Natural killer cell (primary cell): Measurements from ENCODE around the gene MAPK1. TPM values are rescaled to one million over a fixed set of nuclear protein-coding genes. Genes with fewer than 3 reads are reported as not detected.
"Not testable (repeated sequence)": the region's sequence is repeated elsewhere in the genome, so short reads cannot be mapped to it uniquely, and the experiment has no call there.

Experiments used
- ATAC-seq, 3 donors: fragments of 150-1000 bp in 2 of 3; fragments of 200-7000 bp in 1 of 3; cut with Tn5 transposase; 1 replicate in 1 of 3; 2 replicates in 2 of 3; pipeline ENCODE4 v1.10.0; 2021; ENCODE audit warnings: mild to moderate bottlenecking in 2 of 3, moderate library complexity in 2 of 3
- DNase-seq, 2 donors: peaks; one replicate each; pipeline versions ENCODE4 v3.0.0 to v3.0.0-alpha.2; 2013 to 2021; ENCODE audit warnings: mixed read lengths in 1 of 2
- H3K27ac ChIP-seq: one replicate; pipeline ENCODE4 v1.5.1; 2013; ENCODE audit warnings: mild to moderate bottlenecking, low read length
- H3K27me3 ChIP-seq: one replicate; pipeline ENCODE4 v1.6.1; 2013; ENCODE audit warnings: low read length; ENCODE audit not compliant: control insufficient read depth, insufficient read depth
- H3K36me3 ChIP-seq: one replicate; pipeline ENCODE4 v1.6.1; 2013; ENCODE audit warnings: low read length; ENCODE audit not compliant: control insufficient read depth, insufficient read depth
- H3K4me1 ChIP-seq: one replicate; pipeline ENCODE4 v1.6.1; 2013; ENCODE audit warnings: low read length; ENCODE audit not compliant: control insufficient read depth, insufficient read depth
- H3K4me3 ChIP-seq: one replicate; pipeline ENCODE4 v1.5.1; 2013; ENCODE audit warnings: low read length
- H3K9me3 ChIP-seq: one replicate; pipeline ENCODE4 v1.6.1; 2013; ENCODE audit warnings: low read length; ENCODE audit not compliant: control insufficient read depth, insufficient read depth
- H3K27ac Mint-ChIP-seq, 2 donors: one replicate each; pipeline ENCODE4 v1.8.0; 2022; ENCODE audit warnings: mild to moderate bottlenecking in 2 of 2, mixed read lengths in 2 of 2, moderate library complexity in 1 of 2
- H3K27me3 Mint-ChIP-seq, 2 donors: one replicate each; pipeline ENCODE4 v1.8.0; 2022; ENCODE audit warnings: low read depth in 2 of 2, mixed read lengths in 2 of 2
- H3K36me3 Mint-ChIP-seq: one replicate; pipeline ENCODE4 v1.8.0; 2022; ENCODE audit warnings: mixed read lengths
- H3K4me1 Mint-ChIP-seq, 2 donors: one replicate each; pipeline ENCODE4 v1.8.0; 2022; ENCODE audit warnings: mixed read lengths in 2 of 2
- H3K4me3 Mint-ChIP-seq: one replicate; pipeline ENCODE4 v1.8.0; 2022; ENCODE audit warnings: mild to moderate bottlenecking, moderate library complexity, mixed read lengths
- H3K9me3 Mint-ChIP-seq, 2 donors: one replicate each; pipeline ENCODE4 v1.8.0; 2022; ENCODE audit warnings: mixed read lengths in 2 of 2
- WGBS: methylation state at CpG from one replicate; pipeline ENCODE4 v1.1.7; 2013; ENCODE audit warnings: missing lambda C conversion rate; ENCODE audit not compliant: insufficient coverage; 5-methylcytosine and 5-hydroxymethylcytosine counted together
- intact Hi-C: fragments of 100-400 bp; cut with micrococcal nuclease; formaldehyde crosslinking; loops from one replicate; pipeline ENCODE4 v1.14.2; 2022
- total RNA-seq, 4 donors: library from RNA; stranded (reverse); fragments of 120-200 nt in 1 of 4; gene quantifications; one replicate each; pipeline versions ENCODE4 v1.2.3 to v1.2.4, GENCODE V29; 2013 to 2022
- TF ChIP-seq, protein P1 (sequence below): fragments of 200-600 bp; IDR thresholded peaks from one replicate; pipeline ENCODE4 v1.8.0; 2022; ENCODE audit warnings: antibody characterized with exemption

Gene MAPK1
- total RNA-seq, 3 donors from 2014 or later (not counting 1 experiment from before 2014, with no cell fraction given) = 189 to 246 (median 214) TPM

DNA sequence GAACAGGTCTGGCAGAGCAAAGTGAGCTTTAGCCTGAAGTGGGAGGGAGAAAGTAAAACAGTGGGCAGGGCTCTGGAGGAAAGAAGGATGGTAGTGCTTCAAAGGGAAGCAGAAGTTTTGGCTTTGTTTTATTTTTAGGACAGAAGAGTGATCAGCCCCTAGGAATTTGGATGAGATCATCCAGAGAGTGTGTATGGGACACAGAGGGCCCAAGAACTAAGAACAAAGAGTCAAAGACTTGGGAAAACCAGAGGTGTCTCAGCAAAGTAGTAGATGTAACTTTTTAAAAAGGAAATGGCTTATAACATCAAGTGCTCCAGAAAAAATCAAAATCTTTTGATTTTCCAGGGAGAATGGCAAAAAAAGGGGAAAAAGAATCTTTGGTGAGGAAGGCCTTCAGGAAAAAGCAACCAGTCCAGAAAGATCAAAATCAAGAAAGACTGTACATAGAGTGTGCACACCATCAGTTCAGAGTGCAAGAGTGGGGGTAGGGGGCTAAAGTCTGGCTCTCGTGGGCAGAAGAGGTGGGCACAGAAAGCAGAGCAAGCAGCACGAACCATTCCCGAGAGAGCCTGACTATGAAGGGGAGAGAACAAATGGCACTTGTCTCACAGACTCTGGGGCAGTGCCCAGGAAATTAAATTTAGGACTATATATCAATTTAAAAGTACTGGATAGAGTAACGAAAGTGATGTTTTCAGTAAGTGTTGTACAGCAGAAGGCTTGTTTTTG lies 30.0 kb downstream of the MAPK1 start:
- no peaks in the 10 kb centered on the region for H3K27me3 ChIP-seq
- H3K4me1 ChIP-seq = peaks cover 41% of the 10 kb centered on the region
- no peak overlapping the region for H3K4me3 ChIP-seq
- H3K9me3 ChIP-seq = no peaks in the 10 kb centered on the region
- no peaks in the 10 kb centered on the region for H3K36me3 ChIP-seq
- intact Hi-C loops = no loop called here
- Mint-ChIP-seq H3K9me3 (no peaks in the 10 kb centered on the region), H3K36me3 (no peaks in the 10 kb centered on the region), H3K4me1 (peaks cover 67 to 72% of the 10 kb centered on the region in 2 donors), H3K27me3 (no peaks in the 10 kb centered on the region), H3K27ac (peak overlapping the region; percentile 32 to 72), H3K4me3 (peak overlapping the region; percentile 5)
- H3K27ac ChIP-seq = no peak overlapping the region
- DNase-seq (no peak), ATAC-seq (no peak)
- 82% methylated on average over 3 of the region's 4 CpGs for WGBS
- TF ChIP-seq, protein P1, sequence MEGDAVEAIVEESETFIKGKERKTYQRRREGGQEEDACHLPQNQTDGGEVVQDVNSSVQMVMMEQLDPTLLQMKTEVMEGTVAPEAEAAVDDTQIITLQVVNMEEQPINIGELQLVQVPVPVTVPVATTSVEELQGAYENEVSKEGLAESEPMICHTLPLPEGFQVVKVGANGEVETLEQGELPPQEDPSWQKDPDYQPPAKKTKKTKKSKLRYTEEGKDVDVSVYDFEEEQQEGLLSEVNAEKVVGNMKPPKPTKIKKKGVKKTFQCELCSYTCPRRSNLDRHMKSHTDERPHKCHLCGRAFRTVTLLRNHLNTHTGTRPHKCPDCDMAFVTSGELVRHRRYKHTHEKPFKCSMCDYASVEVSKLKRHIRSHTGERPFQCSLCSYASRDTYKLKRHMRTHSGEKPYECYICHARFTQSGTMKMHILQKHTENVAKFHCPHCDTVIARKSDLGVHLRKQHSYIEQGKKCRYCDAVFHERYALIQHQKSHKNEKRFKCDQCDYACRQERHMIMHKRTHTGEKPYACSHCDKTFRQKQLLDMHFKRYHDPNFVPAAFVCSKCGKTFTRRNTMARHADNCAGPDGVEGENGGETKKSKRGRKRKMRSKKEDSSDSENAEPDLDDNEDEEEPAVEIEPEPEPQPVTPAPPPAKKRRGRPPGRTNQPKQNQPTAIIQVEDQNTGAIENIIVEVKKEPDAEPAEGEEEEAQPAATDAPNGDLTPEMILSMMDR = no peak

DNA sequence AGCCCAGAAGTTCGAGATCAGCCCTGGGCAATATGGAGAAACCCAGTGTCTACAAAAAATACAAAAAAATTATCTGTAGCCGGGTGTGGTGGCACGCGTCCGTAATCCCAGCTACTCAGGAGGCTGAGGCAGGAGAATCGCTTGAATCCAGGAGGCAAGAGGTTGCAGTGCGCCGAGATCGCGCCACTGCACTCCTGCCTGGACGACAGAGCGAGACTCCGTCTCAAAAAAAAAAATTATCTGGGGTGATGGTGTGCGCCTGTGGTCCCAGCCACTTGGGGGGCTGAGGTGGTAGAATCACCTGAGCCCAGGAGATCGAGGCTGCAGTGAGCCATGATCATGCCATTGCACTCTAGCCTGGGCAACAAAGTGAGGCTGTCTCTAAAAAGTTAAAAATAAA lies 31.0 kb downstream of the MAPK1 start:
- H3K4me1 Mint-ChIP-seq = peaks cover 75 to 79% of the 10 kb centered on the region in 2 donors
- not testable (repeated sequence) for H3K4me3 Mint-ChIP-seq

DNA sequence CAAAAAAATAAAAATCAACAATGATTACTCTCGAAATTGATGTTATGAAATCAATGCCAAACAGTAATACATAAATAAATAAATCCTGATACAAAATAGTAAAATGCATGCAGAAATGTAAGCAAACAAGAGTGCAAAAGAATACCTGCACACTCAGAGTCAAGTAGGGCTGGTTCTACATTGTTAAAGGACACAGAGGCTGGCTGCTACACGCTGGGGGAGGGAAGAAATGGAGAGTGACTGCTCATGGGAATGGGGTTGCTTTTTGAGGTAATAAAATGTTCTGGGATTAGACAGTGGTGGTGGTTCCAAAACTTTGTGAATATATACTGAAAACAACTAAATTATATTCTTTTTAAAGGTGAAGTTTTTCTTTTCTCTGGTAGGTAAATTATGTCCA lies 32.1 kb downstream of the MAPK1 start:
- ATAC-seq (no peak), DNase-seq (no peak)
- H3K27me3 Mint-ChIP-seq = no peaks in the 10 kb centered on the region
- no peaks in the 10 kb centered on the region for H3K27me3 ChIP-seq
- WGBS = 73% methylated on average over 1 of the region's 2 CpGs
- peaks cover 78 to 82% of the 10 kb centered on the region in 2 donors for H3K4me1 Mint-ChIP-seq
- H3K4me3 ChIP-seq = no peak overlapping the region
- intact Hi-C loops = no loop called here
- peak overlapping the region; percentile 32 to 77 for H3K27ac Mint-ChIP-seq
- H3K9me3 Mint-ChIP-seq = no peaks in the 10 kb centered on the region
- H3K9me3 ChIP-seq = no peaks in the 10 kb centered on the region
- peak overlapping the region; percentile 11 for H3K4me3 Mint-ChIP-seq
- no peaks in the 10 kb centered on the region for H3K36me3 Mint-ChIP-seq
- H3K36me3 ChIP-seq = no peaks in the 10 kb centered on the region
- TF ChIP-seq, protein P1 = no peak
- H3K4me1 ChIP-seq = peaks cover 38% of the 10 kb centered on the region
- H3K27ac ChIP-seq = peak overlapping the region; percentile 22

More for the DNA sequence above, 31.0 kb downstream of the MAPK1 start:
- H3K4me3 ChIP-seq, H3K27me3 ChIP-seq, H3K9me3 ChIP-seq, ATAC-seq, H3K36me3 Mint-ChIP-seq, DNase-seq, H3K9me3 Mint-ChIP-seq, intact Hi-C loops, H3K27ac ChIP-seq, H3K27me3 Mint-ChIP-seq, H3K36me3 ChIP-seq: not testable (repeated sequence)
- peaks cover 40% of the 10 kb centered on the region for H3K4me1 ChIP-seq
- H3K27ac Mint-ChIP-seq = peak overlapping the region in 1 of 2 donors; percentile 43
- 95% methylated on average over 15 of the region's 15 CpGs for WGBS

DNA sequence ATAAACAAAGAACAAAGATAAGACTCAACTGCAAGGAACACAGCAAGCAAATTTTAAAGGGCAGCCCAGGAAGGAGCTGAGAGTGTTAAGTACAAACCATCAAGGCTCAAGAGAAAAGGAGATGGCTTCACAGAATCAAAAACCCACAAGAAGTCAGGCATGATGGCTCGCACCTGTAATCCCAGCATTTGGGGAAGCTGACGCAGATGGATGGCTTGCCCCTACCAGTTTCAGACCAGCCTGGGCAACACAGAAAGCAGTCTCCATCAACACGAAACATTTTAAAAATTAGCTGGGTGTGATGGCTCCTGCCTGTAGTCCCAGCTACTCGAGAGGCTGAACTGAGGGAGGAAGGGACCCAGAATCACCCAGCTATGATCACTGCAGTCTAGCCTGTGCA lies 32.6 kb downstream of the MAPK1 start:
- H3K36me3 Mint-ChIP-seq = no peaks in the 10 kb centered on the region

More for the DNA sequence above, 32.6 kb downstream of the MAPK1 start:
- Mint-ChIP-seq H3K9me3 (no peaks in the 10 kb centered on the region), H3K4me3 (peak overlapping the region; percentile 14), H3K27ac (peak overlapping the region; percentile 32 to 77), H3K27me3 (no peaks in the 10 kb centered on the region), H3K4me1 (peaks cover 78 to 80% of the 10 kb centered on the region in 2 donors)
- no peak for DNase-seq
- H3K36me3 ChIP-seq = no peaks in the 10 kb centered on the region
- H3K4me3 ChIP-seq = no peak overlapping the region
- intact Hi-C loops = loop anchor here (5.0 kb wide), 2 partner anchors 32 to 63 kb away; partner anchors contain the start of gene MAPK1
- H3K27ac ChIP-seq = peak overlapping the region; percentile 22
- H3K9me3 ChIP-seq = no peaks in the 10 kb centered on the region
- TF ChIP-seq, protein P1 = no peak
- peaks cover 33% of the 10 kb centered on the region for H3K4me1 ChIP-seq
- no peaks in the 10 kb centered on the region for H3K27me3 ChIP-seq
- no peak for ATAC-seq
- 64% methylated on average over 4 of the region's 4 CpGs for WGBS
